T-helper 9 cell (primary cell): ENCODE results near the gene CEP162.

Experiments used
- DNase-seq: peaks from one replicate; pipeline ENCODE4 v3.0.0-alpha.2; 2020

CEP162 gene

DNA sequence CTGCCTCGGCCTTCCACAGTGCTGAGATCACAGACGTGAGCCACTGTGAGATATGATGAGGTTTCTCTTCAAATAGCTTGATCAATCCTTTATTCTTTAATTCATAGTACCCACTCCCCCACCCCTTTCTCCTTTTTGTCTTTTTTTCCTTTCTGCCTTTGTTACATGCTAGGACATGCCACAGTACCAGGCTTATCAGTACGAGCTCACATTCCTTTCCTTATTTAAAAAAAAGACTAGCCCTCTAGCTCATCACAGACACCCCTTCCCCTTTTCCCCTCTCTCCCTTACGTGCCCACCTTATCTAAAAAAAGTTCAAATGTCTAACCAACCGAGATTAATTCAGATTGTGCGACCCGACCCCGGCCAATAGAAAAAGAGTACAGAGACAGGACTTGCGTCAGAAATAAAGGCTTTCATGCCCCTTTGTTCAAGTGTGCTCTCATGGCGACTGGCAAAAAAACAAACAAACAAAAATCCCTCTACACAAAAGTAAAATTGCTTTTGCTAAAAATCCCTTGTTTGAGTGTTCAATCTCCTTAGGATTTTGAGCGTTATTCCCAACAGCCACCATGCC is 144.7 kb downstream of the CEP162 start:
- no peak for DNase-seq

DNA sequence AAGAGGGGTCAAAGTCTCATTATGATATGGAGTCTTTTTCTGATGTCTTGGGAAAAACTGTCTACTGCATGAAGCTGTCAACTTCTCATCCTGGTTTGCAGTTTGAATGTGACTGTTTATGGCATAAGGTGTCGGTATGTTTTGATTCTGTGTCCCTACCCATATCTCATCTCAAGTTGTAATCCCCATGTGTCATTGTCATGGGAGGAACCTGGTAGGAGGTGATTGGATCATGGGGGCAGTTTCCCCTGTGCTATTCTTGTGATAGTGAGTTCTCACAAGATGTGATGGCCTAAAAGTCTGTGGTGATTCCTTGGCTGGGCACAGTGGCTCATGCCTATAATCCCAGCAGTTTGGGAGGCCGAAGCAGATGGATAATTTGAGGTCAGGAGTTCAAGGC is 146.2 kb downstream of the CEP162 start:
- DNase-seq: no peak

DNA sequence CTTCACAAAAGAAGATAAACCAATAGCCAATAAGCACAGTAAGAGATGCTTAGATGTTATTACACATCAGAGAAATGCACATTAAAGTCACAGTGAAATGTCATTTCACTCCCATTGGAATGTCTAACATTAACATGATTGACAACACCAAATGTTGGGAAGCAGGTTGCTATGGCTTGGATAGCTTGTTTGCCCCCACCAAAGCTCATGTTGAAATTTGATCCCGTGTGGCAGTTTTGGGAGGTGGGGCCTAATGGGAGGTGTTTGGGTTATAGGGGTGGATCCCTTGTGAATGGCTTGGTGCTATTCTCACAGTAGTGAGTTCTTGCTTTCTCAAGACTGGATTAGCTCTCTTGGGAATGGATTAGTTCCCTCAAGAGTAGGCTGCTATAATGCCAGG is 149.1 kb downstream of the CEP162 start:
- no peak for DNase-seq

DNA sequence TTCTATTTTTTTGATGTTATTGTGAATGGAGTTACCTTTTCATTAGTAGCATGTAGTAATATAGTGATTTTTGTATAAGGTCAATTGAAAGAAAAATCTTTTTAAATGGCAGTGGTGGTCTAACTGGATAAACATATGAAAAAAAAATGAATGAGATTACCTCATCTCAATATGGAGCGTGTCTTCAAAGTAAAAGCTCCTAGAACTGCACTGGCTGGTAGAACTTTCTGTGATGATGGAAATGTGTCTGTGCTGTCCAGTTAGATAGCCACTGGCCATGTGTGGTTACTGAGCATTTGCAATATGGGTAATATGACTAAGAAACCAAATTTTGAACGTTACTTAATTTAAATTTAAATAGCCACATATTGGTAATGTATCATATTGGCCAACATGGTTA is 149.8 kb downstream of the CEP162 start:
- DNase-seq: no peak

DNA sequence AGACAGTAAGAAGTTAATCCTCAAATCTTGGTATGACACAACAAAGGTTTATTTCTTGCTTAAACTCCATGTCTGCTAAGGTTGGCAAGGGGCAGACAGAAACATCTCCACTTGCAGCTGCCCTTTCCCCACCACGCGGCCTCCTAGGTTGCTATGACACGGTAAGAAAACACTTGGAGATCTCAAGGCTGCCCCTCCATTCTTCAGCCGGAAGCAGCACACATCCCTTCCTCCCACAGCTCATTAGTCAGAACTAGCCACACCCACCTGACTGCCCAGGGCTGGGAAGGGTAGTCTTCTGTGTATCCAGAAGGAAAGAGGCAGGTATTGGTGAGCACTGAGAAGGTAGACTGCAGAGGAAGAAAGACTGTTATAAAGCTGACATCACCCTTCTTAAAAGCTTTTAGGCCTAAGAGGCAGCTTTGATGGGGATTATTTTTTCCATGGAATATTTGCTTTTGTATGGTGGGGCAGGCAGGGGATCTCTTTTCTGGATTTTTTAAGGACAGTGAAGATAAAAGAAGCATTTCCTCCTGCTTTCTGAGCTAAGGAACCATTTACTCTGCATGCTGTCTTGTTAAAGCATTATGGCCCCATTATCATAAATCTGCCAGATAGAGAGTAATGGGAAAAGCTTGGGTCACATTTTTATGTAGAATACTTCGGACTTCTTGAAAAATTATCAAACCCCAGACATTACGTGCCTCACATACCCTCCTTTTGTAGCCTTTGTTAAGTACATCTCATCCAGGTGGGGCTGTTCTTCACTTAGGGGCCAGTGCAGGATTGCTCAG is 152.3 kb downstream of the CEP162 start:
- no peak for DNase-seq
